NT2/D1 (cell line): ENCODE data around the gene ABCD1.

Experiments
- SUZ12 ChIP-seq: IDR thresholded peaks from 2 replicates; pipeline ENCODE4 v1.6.1; 2011; ENCODE audit not compliant: insufficient read length, insufficient read depth; ENCODE audit errors: extremely low read depth
- ZNF274 ChIP-seq: IDR thresholded peaks from 2 replicates; pipeline ENCODE4 v1.6.1; 2011; ENCODE audit warnings: mild to moderate bottlenecking, low read depth, low read length

- TF ChIP-seq SUZ12 (no peak), ZNF274 (no peak)
These were observed at the start of gene ABCD1, which contains the start of gene BCAP31 for GRCh38 chrX:153724252-153725038.
